ENCODE data around the gene CHMP4A. TPM values are rescaled to one million over a fixed set of nuclear protein-coding genes. Genes with fewer than 3 reads are reported as not detected.

CHMP4A gene
- total and polyA plus RNA-seq, 9 of the 15 experiments (the other 6 are each of a cell fraction or from before 2014, with no cell fraction given), result 28.8 to 104 (median 52.7) TPM

GRCh38 chr14:24237463-24237955, 24.2 kb upstream of the CHMP4A start (continued):
- no peak for TF ChIP-seq ESRRB (CRISPR knock-in tag; IDR thresholded peaks at IDR 0.05; ENCODE audit: borderline replicate concordance)
- no peak for TF ChIP-seq ARID2 (IDR thresholded peaks at IDR 0.05)
- no peak for TF ChIP-seq ARHGAP35 (IDR thresholded peaks at IDR 0.05; ENCODE audit: partially characterized antibody)
- TF ChIP-seq BRD4 (IDR thresholded peaks at IDR 0.05), result no peak
- TF ChIP-seq NFIC (IDR thresholded peaks at IDR 0.05), result no peak
- no peak for TF ChIP-seq TAF1 (IDR thresholded peaks at IDR 0.05; ENCODE audit: control insufficient read depth, extremely low read depth, insufficient read depth, low read length, severe bottlenecking)
- no peak for TF ChIP-seq JUNB (CRISPR knock-in tag; conservative IDR thresholded peaks at IDR 0.05)

- DNase-seq (ENCODE audit: extremely low read depth in 1 of 4, low spot score in 3 of 4) (no peak), ATAC-seq (no peak), FAIRE-seq (no peak)
- Histone ChIP-seq H3K27me3 (ENCODE audit: control insufficient read depth in 2 of 2, insufficient read depth in 2 of 2, low read length in 2 of 2) (no peaks in the 10 kb centered on the region), H3K4me1 (replicated peaks in 1 of 2; ENCODE audit: control insufficient read depth in 2 of 2, insufficient read depth in 2 of 2, low read length in 2 of 2) (peaks cover 6 to 19% of the 10 kb centered on the region in 2 experiments), H3K9me3 (replicated peaks; ENCODE audit: control insufficient read depth, insufficient read depth, low read depth, low read length) (no peaks in the 10 kb centered on the region), H3K27ac (ENCODE audit: extremely low read depth, low read depth, low read length) (no peak overlapping the region), H2AFZ (ENCODE audit: low read depth, low read length) (no peak overlapping the region), H4K20me1 (replicated peaks; ENCODE audit: control insufficient read depth, insufficient read depth, low read length) (no peaks in the 10 kb centered on the region; the same call in 1 of the 2 replicates), H3K9me1 (ENCODE audit: control insufficient read depth, insufficient read depth, low read length) (no peaks in the 10 kb centered on the region), H3K4me3 (no peak overlapping the region), H3K79me2 (ENCODE audit: control insufficient read depth, insufficient read depth, low read length) (peaks cover 24% of the 10 kb centered on the region), H3K36me3 (ENCODE audit: control insufficient read depth, insufficient read depth, low read length) (peaks cover 66% of the 10 kb centered on the region), H3K9ac (ENCODE audit: insufficient read depth in 1 of 2, low read depth in 2 of 2, low read length in 2 of 2) (no peak overlapping the region), H3K4me2 (ENCODE audit: insufficient read depth, low read length) (no peak overlapping the region)
- ChIA-PET CTCF (ENCODE audit: low intra/inter-chr PET ratio) (no interaction called here), POLR2A (no interaction called here)
- 85% methylated on average over 6 of the region's 6 CpGs for WGBS (ENCODE audit: insufficient coverage, low coverage, missing lambda C conversion rate)
- no peak for TF ChIP-seq KLF13 (tag; IDR thresholded peaks at IDR 0.05; ENCODE audit: borderline replicate concordance, low read depth)
- TF ChIP-seq RBM15 (IDR thresholded peaks at IDR 0.05; ENCODE audit: insufficient read depth, low read length), result no peak
- no peak for TF ChIP-seq NCOR1 (IDR thresholded peaks at IDR 0.05)
- no peak for TF ChIP-seq BRD9 (IDR thresholded peaks at IDR 0.05; ENCODE audit: low read depth, partially characterized antibody)
- TF ChIP-seq PTTG1 (tag; IDR thresholded peaks at IDR 0.05; ENCODE audit: low read depth), result no peak
- no peak for TF ChIP-seq GTF2B (IDR thresholded peaks at IDR 0.05; ENCODE audit: extremely low read depth, insufficient read length)
- TF ChIP-seq KDM1A (IDR thresholded peaks at IDR 0.05), result no peak
- no peak for TF ChIP-seq ZNF146 (CRISPR knock-in tag; IDR thresholded peaks at IDR 0.05; ENCODE audit: unreplicated experiment)
- no peak for TF ChIP-seq TAF15 (IDR thresholded peaks at IDR 0.05; ENCODE audit: low read depth, low read length)
- TF ChIP-seq CC2D1A (IDR thresholded peaks at IDR 0.05), result no peak
- no TSS peak for BruUV-seq (replicated peaks)
- in situ Hi-C loops (cut with MboI) (no loop called here), intact Hi-C loops (cut with micrococcal nuclease) (no loop called here)
These were observed 23.6 kb upstream of the CHMP4A start for GRCh38 chr14:24236689-24237462.

Data from K562 (cell line).